ENCODE measurements around the gene IL11. TPM values are rescaled to one million over a fixed set of nuclear protein-coding genes. Genes with fewer than 3 reads are reported as not detected.

IL11 gene
- total and polyA plus RNA-seq, 5 donors: not detected

- Histone ChIP-seq H3K4me1 (ENCODE audit: control insufficient read depth, insufficient read depth, low read length) (no peaks in the 10 kb centered on the region), H3K9me3 (ENCODE audit: control insufficient read depth, low read length) (no peaks in the 10 kb centered on the region), H3K4me3 (ENCODE audit: low read length) (no peak overlapping the region), H3K27me3 (ENCODE audit: control insufficient read depth, insufficient read depth) (no peaks in the 10 kb centered on the region), H3K27ac (ENCODE audit: low read length) (no peak overlapping the region)
- DNase-seq (peak; percentile 59 to 82 (median 80)), ATAC-seq (peak; percentile 71 to 80)
- intact Hi-C loops (cut with DNase I): no loop called here
- 12% methylated on average over 21 of the region's 21 CpGs for WGBS
These were observed 50.5 kb downstream of the IL11 start for GRCh38 chr19:55319785-55320184.

GRCh38 chr19:55316646-55317045 lies 53.6 kb downstream of the IL11 start:
- no peaks in the 10 kb centered on the region for H3K4me1 ChIP-seq (ENCODE audit: control insufficient read depth, insufficient read depth, low read length)
- H3K9me3 ChIP-seq (ENCODE audit: control insufficient read depth, low read length): no peaks in the 10 kb centered on the region
- ATAC-seq (no peak), DNase-seq (no peak)
- intact Hi-C loops (cut with DNase I): no loop called here
- no peak overlapping the region for H3K4me3 ChIP-seq (ENCODE audit: low read length)
- 79% methylated on average over 8 of the region's 8 CpGs for WGBS
- H3K27me3 ChIP-seq (ENCODE audit: control insufficient read depth, insufficient read depth): no peaks in the 10 kb centered on the region
- no peak overlapping the region for H3K27ac ChIP-seq (ENCODE audit: low read length)

GRCh38 chr19:55315956-55316525 lies 54.2 kb downstream of the IL11 start:
- intact Hi-C loops (cut with DNase I): no loop called here
- no peaks in the 10 kb centered on the region for H3K4me1 ChIP-seq (ENCODE audit: control insufficient read depth, insufficient read depth, low read length)
- no peaks in the 10 kb centered on the region for H3K9me3 ChIP-seq (ENCODE audit: control insufficient read depth, low read length)
- DNase-seq (no peak), ATAC-seq (no peak)
- H3K27ac ChIP-seq (ENCODE audit: low read length): no peak overlapping the region
- no peaks in the 10 kb centered on the region for H3K27me3 ChIP-seq (ENCODE audit: control insufficient read depth, insufficient read depth)
- no peak overlapping the region for H3K4me3 ChIP-seq (ENCODE audit: low read length)
- 77% methylated on average over 13 of the region's 13 CpGs for WGBS

GRCh38 chr19:55314396-55314795 lies 55.9 kb downstream of the IL11 start:
- WGBS: 80% methylated on average over 8 of the region's 8 CpGs

More at GRCh38 chr19:55314396-55314795, 55.9 kb downstream of the IL11 start:
- Histone ChIP-seq H3K4me1 (ENCODE audit: control insufficient read depth, insufficient read depth, low read length) (no peaks in the 10 kb centered on the region), H3K27me3 (ENCODE audit: control insufficient read depth, insufficient read depth) (no peaks in the 10 kb centered on the region), H3K4me3 (ENCODE audit: low read length) (no peak overlapping the region), H3K27ac (ENCODE audit: low read length) (no peak overlapping the region), H3K9me3 (ENCODE audit: control insufficient read depth, low read length) (no peaks in the 10 kb centered on the region)
- intact Hi-C loops (cut with DNase I): no loop called here
- no peak for DNase-seq
- no peak for ATAC-seq

Other genes starting within 250 kb of the IL11 start
- 10 to 100 TPM in 3 of 4 donors, 1 to 10 TPM in 1; 8.0 to 25.3 (median 14.7) TPM for gene TNNT1, start 221.3 kb downstream of the IL11 start, total RNA-seq
- 34.8 TPM for gene TNNT1, start 221.3 kb downstream of the IL11 start, polyA plus RNA-seq
- 1,000 to 10,000 TPM; 1,638 to 3,997 (median 2,736) TPM for gene TNNI3, start 212.7 kb downstream of the IL11 start, total RNA-seq
- gene TNNI3, start 212.7 kb downstream of the IL11 start, polyA plus RNA-seq: 8,501 TPM
- gene DNAAF3, start 203.8 kb downstream of the IL11 start, total RNA-seq: 1 to 10 TPM in 3 of 4 donors, under 1 TPM in 1; 0.56 to 1.6 (median 1.3) TPM
- 2.9 TPM for gene DNAAF3, start 203.8 kb downstream of the IL11 start, polyA plus RNA-seq
- gene SYT5, start 190.2 kb downstream of the IL11 start, total RNA-seq: 1 to 10 TPM in 1 of 4 donors, not detected in 3; 1.3 TPM
- gene SYT5, start 190.2 kb downstream of the IL11 start, polyA plus RNA-seq: 0.09 TPM
- 1 to 10 TPM in 2 of 4 donors, under 1 TPM in 2; 0.14 to 3.1 (median 0.75) TPM for gene PTPRH, start 161.0 kb downstream of the IL11 start, total RNA-seq
- 0.72 TPM for gene PTPRH, start 161.0 kb downstream of the IL11 start, polyA plus RNA-seq
- gene TMEM86B, start 141.7 kb downstream of the IL11 start, total RNA-seq: 1 to 10 TPM in 3 of 4 donors, under 1 TPM in 1; 0.80 to 2.1 (median 1.3) TPM
- 1.6 TPM for gene TMEM86B, start 141.7 kb downstream of the IL11 start, polyA plus RNA-seq
- gene PPP6R1, start 111.4 kb downstream of the IL11 start, total RNA-seq: 10 to 100 TPM; 39.3 to 43.5 (median 41.4) TPM
- gene PPP6R1, start 111.4 kb downstream of the IL11 start, polyA plus RNA-seq: 31.7 TPM
- gene HSPBP1, start 90.4 kb downstream of the IL11 start, total RNA-seq: 10 to 100 TPM; 27.7 to 35.1 (median 31.3) TPM
- 48.0 TPM for gene HSPBP1, start 90.4 kb downstream of the IL11 start, polyA plus RNA-seq
- 10 to 100 TPM; 17.2 to 20.5 (median 19.5) TPM for gene BRSK1, start 86.5 kb downstream of the IL11 start, total RNA-seq
- gene BRSK1, start 86.5 kb downstream of the IL11 start, polyA plus RNA-seq: 11.9 TPM
- gene TMEM150B, start 45.1 kb downstream of the IL11 start, total RNA-seq: 1 to 10 TPM; 2.0 to 2.4 (median 2.2) TPM
- gene TMEM150B, start 45.1 kb downstream of the IL11 start, polyA plus RNA-seq: 0.68 TPM
- gene KMT5C, start 30.6 kb downstream of the IL11 start, total RNA-seq: 1 to 10 TPM; 6.7 to 9.8 (median 8.4) TPM
- 6.3 TPM for gene KMT5C, start 30.6 kb downstream of the IL11 start, polyA plus RNA-seq
- not detected for gene COX6B2, start 15.7 kb downstream of the IL11 start, total RNA-seq
- gene COX6B2, start 15.7 kb downstream of the IL11 start, polyA plus RNA-seq: not detected
- not detected for gene GARIN5B, start 7.2 kb downstream of the IL11 start, total RNA-seq
- gene GARIN5B, start 7.2 kb downstream of the IL11 start, polyA plus RNA-seq: not detected
- gene TMEM190, start 6.4 kb upstream of the IL11 start, total RNA-seq: not detected
- not detected for gene TMEM190, start 6.4 kb upstream of the IL11 start, polyA plus RNA-seq
- 1 to 10 TPM in 1 of 4 donors, under 1 TPM in 3; 0.47 to 1.2 (median 0.56) TPM for gene TMEM238, start 13.8 kb upstream of the IL11 start, total RNA-seq
- 0.14 TPM for gene TMEM238, start 13.8 kb upstream of the IL11 start, polyA plus RNA-seq
- gene RPL28, start 15.5 kb upstream of the IL11 start, total RNA-seq: 1,000 to 10,000 TPM in 1 of 4 donors, 100 to 1,000 TPM in 3; 656 to 1,015 (median 735) TPM
- 806 TPM for gene RPL28, start 15.5 kb upstream of the IL11 start, polyA plus RNA-seq
- gene UBE2S, start 37.3 kb upstream of the IL11 start, total RNA-seq: 10 to 100 TPM; 21.0 to 32.7 (median 27.8) TPM
- gene UBE2S, start 37.3 kb upstream of the IL11 start, polyA plus RNA-seq: 12.2 TPM
- gene SHISA7, start 72.8 kb upstream of the IL11 start, total RNA-seq: not detected
- 0.05 TPM for gene SHISA7, start 72.8 kb upstream of the IL11 start, polyA plus RNA-seq
- 10 to 100 TPM; 49.6 to 73.9 (median 62.0) TPM for gene ISOC2, start 91.2 kb upstream of the IL11 start, total RNA-seq
- 111 TPM for gene ISOC2, start 91.2 kb upstream of the IL11 start, polyA plus RNA-seq
- not detected for gene C19orf85, start 94.3 kb upstream of the IL11 start, total RNA-seq
- gene C19orf85, start 94.3 kb upstream of the IL11 start, polyA plus RNA-seq: not detected
- 1 to 10 TPM; 5.6 to 8.1 (median 6.7) TPM for gene ZNF628, start 106.2 kb upstream of the IL11 start, total RNA-seq
- 7.7 TPM for gene ZNF628, start 106.2 kb upstream of the IL11 start, polyA plus RNA-seq
- gene NAT14, start 114.7 kb upstream of the IL11 start, total RNA-seq: 10 to 100 TPM; 13.6 to 20.8 (median 15.0) TPM
- gene NAT14, start 114.7 kb upstream of the IL11 start, polyA plus RNA-seq: 15.8 TPM
- gene SSC5D, start 118.0 kb upstream of the IL11 start, total RNA-seq: 10 to 100 TPM in 1 of 4 donors, 1 to 10 TPM in 3; 6.8 to 10.2 (median 8.1) TPM
- gene SSC5D, start 118.0 kb upstream of the IL11 start, polyA plus RNA-seq: 4.4 TPM
- gene SBK2, start 166.7 kb upstream of the IL11 start, total RNA-seq: 100 to 1,000 TPM; 205 to 239 (median 209) TPM
- 228 TPM for gene SBK2, start 166.7 kb upstream of the IL11 start, polyA plus RNA-seq
- gene SBK3, start 175.1 kb upstream of the IL11 start, total RNA-seq: 100 to 1,000 TPM in 2 of 4 donors, 10 to 100 TPM in 2; 80.3 to 211 (median 109) TPM
- 103 TPM for gene SBK3, start 175.1 kb upstream of the IL11 start, polyA plus RNA-seq
- gene ZNF579, start 210.4 kb upstream of the IL11 start, total RNA-seq: 10 to 100 TPM; 12.4 to 15.5 (median 14.2) TPM
- 10.2 TPM for gene ZNF579, start 210.4 kb upstream of the IL11 start, polyA plus RNA-seq
- gene FIZ1, start 229.1 kb upstream of the IL11 start, total RNA-seq: 10 to 100 TPM; 17.5 to 20.0 (median 18.4) TPM
- gene FIZ1, start 229.1 kb upstream of the IL11 start, polyA plus RNA-seq: 16.3 TPM
- gene ZNF524, start 229.8 kb upstream of the IL11 start, total RNA-seq: 10 to 100 TPM; 11.4 to 18.5 (median 17.5) TPM
- 27.1 TPM for gene ZNF524, start 229.8 kb upstream of the IL11 start, polyA plus RNA-seq
- gene ZNF865, start 235.2 kb upstream of the IL11 start, total RNA-seq: 10 to 100 TPM; 19.4 to 20.8 (median 20.2) TPM
- gene ZNF865, start 235.2 kb upstream of the IL11 start, polyA plus RNA-seq: 17.2 TPM